HepG2 (cell line): ENCODE results near the gene GSTT2. TPM values are rescaled to one million over a fixed set of nuclear protein-coding genes. Genes with fewer than 3 reads are reported as not detected.

Experiments used
- CSRNP2 ChIP-seq: sonication (generic); formaldehyde crosslinking; conservative IDR thresholded peaks from 2 replicates; pipeline ENCODE4 v1.8.0; 2022; ENCODE audit warnings: low read depth, missing genetic modification reagents
- HMGA1 ChIP-seq: sonication (generic); formaldehyde crosslinking; conservative IDR thresholded peaks from 2 replicates; pipeline ENCODE4 v1.4.0; 2020; ENCODE audit warnings: missing genetic modification reagents
- HMGXB3 ChIP-seq: sonication (generic); formaldehyde crosslinking; IDR thresholded peaks from 2 replicates; pipeline ENCODE4 v1.4.0; 2020; ENCODE audit warnings: missing genetic modification reagents, borderline replicate concordance
- NFKB2 ChIP-seq: sonication (generic); formaldehyde crosslinking; IDR thresholded peaks from 2 replicates; pipeline ENCODE4 v1.4.0; 2020; ENCODE audit warnings: missing genetic modification reagents, borderline replicate concordance
- POLR2A ChIP-seq, 2 experiments: IDR thresholded peaks; 2 replicates each; pipeline ENCODE4 v1.6.1; 2011; ENCODE audit warnings: low read depth in 2 of 2, low read length in 2 of 2, mild to moderate bottlenecking in 1 of 2, moderate library complexity in 1 of 2; ENCODE audit not compliant: insufficient read depth in 1 of 2
- SETDB1 ChIP-seq: sonication (generic); formaldehyde crosslinking; IDR thresholded peaks from 2 replicates; pipeline ENCODE4 v1.5.1; 2020; ENCODE audit warnings: missing genetic modification reagents, mild to moderate bottlenecking, borderline replicate concordance
- SIN3B ChIP-seq: fragments of 150-350 bp; IDR thresholded peaks from 2 replicates; pipeline ENCODE4 v1.6.1; 2014; ENCODE audit warnings: low read length
- SOX5 ChIP-seq: IDR thresholded peaks from 2 replicates; pipeline ENCODE4 v1.6.1; 2016; ENCODE audit warnings: borderline replicate concordance
- ZNF496 ChIP-seq: sonication (generic); formaldehyde crosslinking; IDR thresholded peaks from 2 replicates; pipeline ENCODE4 v1.8.1; 2023; ENCODE audit warnings: mild to moderate bottlenecking, moderate library complexity, missing genetic modification reagents; ENCODE audit not compliant: insufficient replicate concordance
- ZNF652 ChIP-seq: IDR thresholded peaks from 2 replicates; pipeline ENCODE4 v1.6.1; 2016; ENCODE audit warnings: low read depth, borderline replicate concordance
- polyA plus RNA-seq, 8 experiments: library from polyadenylated mRNA; depleted of rRNA in 3 of 8; stranded (reverse) in 7 of 8; unstranded in 1 of 8; fragments of >200 nt; fragmentation: Illumina TruSeq in 4 of 8; extraction: Trizol in 4 of 8; gene quantifications; 2 replicates each; pipeline versions ENCODE4 v1.2.1 to v1.2.3, GENCODE V29; 2011 to 2016; ENCODE audit warnings: low read depth in 4 of 8, missing spikeins in 1 of 8, mixed read lengths in 1 of 8; ENCODE audit not compliant: insufficient read depth in 1 of 8
- total RNA-seq, 5 experiments: library from RNA; depleted of rRNA; stranded (reverse); fragments of >200 nt; fragmentation: Illumina TruSeq; extraction: Trizol; gene quantifications; 2 replicates each; pipeline ENCODE4 v1.2.3, GENCODE V29; 2016; ENCODE audit warnings: low read depth in 1 of 5
- TF ChIP-seq, protein P1 (sequence below): sonication (generic); formaldehyde crosslinking; IDR thresholded peaks from 2 replicates; pipeline ENCODE4 v1.4.0; 2020; ENCODE audit warnings: missing genetic modification reagents
- TF ChIP-seq, protein P2 (sequence below): sonication (generic); formaldehyde crosslinking; IDR thresholded peaks from 2 replicates; pipeline ENCODE4 v1.8.0; 2022; ENCODE audit warnings: mild to moderate bottlenecking, missing genetic modification reagents, moderate library complexity
- TF ChIP-seq, protein P3 (sequence below): sonication (generic); formaldehyde crosslinking; IDR thresholded peaks from 2 replicates; pipeline ENCODE4 v1.8.0; 2023; ENCODE audit warnings: mild to moderate bottlenecking, missing genetic modification reagents
- TF ChIP-seq, protein P4 (sequence below): sonication (generic); formaldehyde crosslinking; IDR thresholded peaks from 2 replicates; pipeline ENCODE4 v1.5.1; 2020; ENCODE audit warnings: missing genetic modification reagents, mild to moderate bottlenecking, borderline replicate concordance
- TF ChIP-seq, protein P5 (sequence below): sonication (generic); formaldehyde crosslinking; IDR thresholded peaks from 2 replicates; pipeline ENCODE4 v1.4.0; 2020; ENCODE audit warnings: missing genetic modification reagents, borderline replicate concordance

The GSTT2 gene
- total and polyA plus RNA-seq, 2 of the 13 experiments (the other 11 are each of a cell fraction or from before 2014, with no cell fraction given): not detected

- TF ChIP-seq, protein P1, sequence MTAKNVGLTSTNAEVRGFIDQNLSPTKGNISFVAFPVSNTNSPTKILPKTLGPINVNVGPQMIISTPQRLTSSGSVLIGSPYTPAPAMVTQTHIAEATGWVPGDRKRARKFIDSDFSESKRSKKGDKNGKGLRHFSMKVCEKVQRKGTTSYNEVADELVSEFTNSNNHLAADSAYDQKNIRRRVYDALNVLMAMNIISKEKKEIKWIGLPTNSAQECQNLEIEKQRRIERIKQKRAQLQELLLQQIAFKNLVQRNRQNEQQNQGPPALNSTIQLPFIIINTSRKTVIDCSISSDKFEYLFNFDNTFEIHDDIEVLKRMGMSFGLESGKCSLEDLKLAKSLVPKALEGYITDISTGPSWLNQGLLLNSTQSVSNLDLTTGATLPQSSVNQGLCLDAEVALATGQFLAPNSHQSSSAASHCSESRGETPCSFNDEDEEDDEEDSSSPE (CRISPR knock-in tag): 0 out of 2 replicates have a peak, but pooled peaks have one; percentile 26
- TF ChIP-seq, protein P2, sequence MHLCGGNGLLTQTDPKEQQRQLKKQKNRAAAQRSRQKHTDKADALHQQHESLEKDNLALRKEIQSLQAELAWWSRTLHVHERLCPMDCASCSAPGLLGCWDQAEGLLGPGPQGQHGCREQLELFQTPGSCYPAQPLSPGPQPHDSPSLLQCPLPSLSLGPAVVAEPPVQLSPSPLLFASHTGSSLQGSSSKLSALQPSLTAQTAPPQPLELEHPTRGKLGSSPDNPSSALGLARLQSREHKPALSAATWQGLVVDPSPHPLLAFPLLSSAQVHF: no peak
- TF ChIP-seq HMGA1 (CRISPR knock-in tag): no peak
- TF ChIP-seq, protein P3, sequence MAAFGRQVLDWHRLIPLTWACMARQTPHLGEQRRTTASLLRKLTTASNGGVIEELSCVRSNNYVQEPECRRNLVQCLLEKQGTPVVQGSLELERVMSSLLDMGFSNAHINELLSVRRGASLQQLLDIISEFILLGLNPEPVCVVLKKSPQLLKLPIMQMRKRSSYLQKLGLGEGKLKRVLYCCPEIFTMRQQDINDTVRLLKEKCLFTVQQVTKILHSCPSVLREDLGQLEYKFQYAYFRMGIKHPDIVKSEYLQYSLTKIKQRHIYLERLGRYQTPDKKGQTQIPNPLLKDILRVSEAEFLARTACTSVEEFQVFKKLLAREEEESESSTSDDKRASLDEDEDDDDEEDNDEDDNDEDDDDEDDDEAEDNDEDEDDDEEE (CRISPR knock-in tag): no peak
- no peak for TF ChIP-seq CSRNP2 (CRISPR knock-in tag)
- no peak for TF ChIP-seq ZNF652 (CRISPR knock-in tag)
- TF ChIP-seq HMGXB3 (CRISPR knock-in tag): peak; percentile 98
- TF ChIP-seq, protein P4, sequence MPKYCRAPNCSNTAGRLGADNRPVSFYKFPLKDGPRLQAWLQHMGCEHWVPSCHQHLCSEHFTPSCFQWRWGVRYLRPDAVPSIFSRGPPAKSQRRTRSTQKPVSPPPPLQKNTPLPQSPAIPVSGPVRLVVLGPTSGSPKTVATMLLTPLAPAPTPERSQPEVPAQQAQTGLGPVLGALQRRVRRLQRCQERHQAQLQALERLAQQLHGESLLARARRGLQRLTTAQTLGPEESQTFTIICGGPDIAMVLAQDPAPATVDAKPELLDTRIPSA (CRISPR knock-in tag): no peak
- TF ChIP-seq ZNF496 (CRISPR knock-in tag): no peak
- peak; percentile 98 for TF ChIP-seq SOX5 (CRISPR knock-in tag)
- no peak; the same call in 1 of the 2 replicates for TF ChIP-seq NFKB2 (CRISPR knock-in tag)
- TF ChIP-seq SETDB1 (CRISPR knock-in tag): no peak
- peak; percentile 44 to 69; a peak in 3 of 4 replicates for TF ChIP-seq POLR2A (IDR thresholded peaks at IDR 0.05; ENCODE audit: insufficient read depth in 1 of 2, low read depth in 2 of 2, low read length in 2 of 2)
- TF ChIP-seq, protein P5, sequence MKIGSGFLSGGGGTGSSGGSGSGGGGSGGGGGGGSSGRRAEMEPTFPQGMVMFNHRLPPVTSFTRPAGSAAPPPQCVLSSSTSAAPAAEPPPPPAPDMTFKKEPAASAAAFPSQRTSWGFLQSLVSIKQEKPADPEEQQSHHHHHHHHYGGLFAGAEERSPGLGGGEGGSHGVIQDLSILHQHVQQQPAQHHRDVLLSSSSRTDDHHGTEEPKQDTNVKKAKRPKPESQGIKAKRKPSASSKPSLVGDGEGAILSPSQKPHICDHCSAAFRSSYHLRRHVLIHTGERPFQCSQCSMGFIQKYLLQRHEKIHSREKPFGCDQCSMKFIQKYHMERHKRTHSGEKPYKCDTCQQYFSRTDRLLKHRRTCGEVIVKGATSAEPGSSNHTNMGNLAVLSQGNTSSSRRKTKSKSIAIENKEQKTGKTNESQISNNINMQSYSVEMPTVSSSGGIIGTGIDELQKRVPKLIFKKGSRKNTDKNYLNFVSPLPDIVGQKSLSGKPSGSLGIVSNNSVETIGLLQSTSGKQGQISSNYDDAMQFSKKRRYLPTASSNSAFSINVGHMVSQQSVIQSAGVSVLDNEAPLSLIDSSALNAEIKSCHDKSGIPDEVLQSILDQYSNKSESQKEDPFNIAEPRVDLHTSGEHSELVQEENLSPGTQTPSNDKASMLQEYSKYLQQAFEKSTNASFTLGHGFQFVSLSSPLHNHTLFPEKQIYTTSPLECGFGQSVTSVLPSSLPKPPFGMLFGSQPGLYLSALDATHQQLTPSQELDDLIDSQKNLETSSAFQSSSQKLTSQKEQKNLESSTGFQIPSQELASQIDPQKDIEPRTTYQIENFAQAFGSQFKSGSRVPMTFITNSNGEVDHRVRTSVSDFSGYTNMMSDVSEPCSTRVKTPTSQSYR (CRISPR knock-in tag): no peak; the same call in 1 of the 2 replicates
- no peak for TF ChIP-seq SIN3B
Measured at GRCh38 chr22:24009227-24010017, 29.5 kb downstream of the GSTT2 start (continued).
